H1 (cell line): ENCODE results near the gene CDH10. TPM values are rescaled to one million over a fixed set of nuclear protein-coding genes. Genes with fewer than 3 reads are reported as not detected.

Experiments used
- HDAC2 ChIP-seq, 2 experiments: fragments of 300-600 bp in 1 of 2; sonication (generic) in 1 of 2; IDR thresholded peaks; 2 replicates each; pipeline ENCODE4 v1.6.1; 2011 to 2012; ENCODE audit warnings: low read depth in 2 of 2, low read length in 2 of 2, mild to moderate bottlenecking in 2 of 2, moderate library complexity in 2 of 2, borderline replicate concordance in 1 of 2, inconsistent platforms in 1 of 2
- KDM4A ChIP-seq: IDR thresholded peaks from one replicate; pipeline ENCODE4 v1.7.1; 2012; ENCODE audit warnings: low read depth, mild to moderate bottlenecking, moderate library complexity, low read length, inconsistent platforms; ENCODE audit not compliant: severe bottlenecking
- KDM5A ChIP-seq: fragments of 200-600 bp; IDR thresholded peaks from 2 replicates; pipeline ENCODE4 v1.7.1; 2012; ENCODE audit warnings: mild to moderate bottlenecking, low read length, inconsistent platforms, mixed read lengths
- POU5F1 ChIP-seq: IDR thresholded peaks from 2 replicates; pipeline ENCODE4 v1.6.1; 2011; ENCODE audit warnings: low read depth, mild to moderate bottlenecking, low read length, moderate library complexity
- RAD21 ChIP-seq, 2 experiments: IDR thresholded peaks in 1 of 2; conservative IDR thresholded peaks in 1 of 2; 2 replicates each; pipeline ENCODE4 v1.6.1; 2011; ENCODE audit warnings: low read depth in 2 of 2, low read length in 2 of 2, improper control_type of control experiment in 1 of 2, inconsistent platforms in 1 of 2, mild to moderate bottlenecking in 1 of 2, moderate library complexity in 1 of 2
- SIN3A ChIP-seq, 2 experiments: IDR thresholded peaks in 1 of 2; conservative IDR thresholded peaks in 1 of 2; 2 replicates each; pipeline ENCODE4 v1.6.1; 2011 to 2012; ENCODE audit warnings: low read length in 2 of 2, improper control_type of control experiment in 1 of 2, low read depth in 1 of 2, mild to moderate bottlenecking in 1 of 2
- SIX5 ChIP-seq: IDR thresholded peaks from 2 replicates; pipeline ENCODE4 v1.6.1; 2011; ENCODE audit warnings: mild to moderate bottlenecking, low read depth, low read length
- polyA plus RNA-seq, 7 experiments: library from polyadenylated mRNA; depleted of rRNA in 3 of 7; stranded (reverse) in 5 of 7; unstranded in 2 of 7; fragments of >200 nt in 5 of 7; fragments of 200-250 nt in 2 of 7; gene quantifications; 1 replicate in 5 of 7; 2 replicates in 1 of 7; 4 replicates in 1 of 7; pipeline versions ENCODE4 v1.2.1 to v1.2.3, GENCODE V29; 2011 to 2013; ENCODE audit warnings: missing spikeins in 2 of 7, mixed read lengths in 2 of 7
- total RNA-seq: library from RNA; stranded (reverse); fragmentation: NEBNext Ultra II Directional; extraction: Animal tissue kit (Norgen Biotek cat#: 25700); gene quantifications from 2 replicates; pipeline ENCODE4 v1.2.1, GENCODE V29; 2021

The CDH10 gene
- total and polyA plus RNA-seq, 2 of the 8 experiments (the other 6 are each of a cell fraction or from before 2014, with no cell fraction given) = 0.11 TPM; not detected in 1

DNA sequence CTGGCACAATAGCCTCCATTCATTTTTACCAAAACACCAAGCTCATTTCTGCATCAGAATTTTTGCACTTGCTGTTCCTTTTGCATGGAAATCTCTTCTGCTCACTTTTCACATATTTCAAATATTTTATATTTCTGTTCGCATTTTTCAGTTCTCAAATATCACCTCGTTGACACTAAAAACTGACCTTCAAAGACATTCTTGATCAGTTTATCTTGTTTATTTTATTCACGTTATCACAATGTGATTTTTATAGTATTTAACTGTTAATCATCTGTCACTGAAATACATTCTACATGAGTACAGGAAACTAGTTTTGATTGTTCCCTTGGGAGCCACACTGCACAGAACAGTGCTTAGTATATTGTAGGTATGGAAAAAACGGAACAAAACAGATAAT lies 29.6 kb downstream of the CDH10 start (continued):
- TF ChIP-seq HDAC2 (IDR thresholded peaks at IDR 0.05; ENCODE audit: borderline replicate concordance in 1 of 2, low read depth in 2 of 2, low read length in 2 of 2) = no peak
- no peak for TF ChIP-seq SIX5
- no peak for TF ChIP-seq KDM4A
- no peak for TF ChIP-seq RAD21 (IDR thresholded peaks at IDR 0.05 in 1 of 2, conservative IDR thresholded peaks at IDR 0.05 in 1 of 2; ENCODE audit: low read depth in 2 of 2, low read length in 2 of 2)
- TF ChIP-seq KDM5A = no peak
- TF ChIP-seq SIN3A (conservative IDR thresholded peaks at IDR 0.05 in 1 of 2, IDR thresholded peaks at IDR 0.05 in 1 of 2; ENCODE audit: low read depth in 1 of 2, low read length in 2 of 2) = no peak
- TF ChIP-seq POU5F1 = no peak
